ENCODE measurements around the gene AGMO.

- no peak for TF ChIP-seq POLR2AphosphoS5 (IDR thresholded peaks at IDR 0.05; ENCODE audit: low read depth, low read length)
- TF ChIP-seq TAF1 (IDR thresholded peaks at IDR 0.05; ENCODE audit: borderline replicate concordance, low read depth, low read length) = no peak
Measured at GRCh38 chr7:15345216-15345615, 216.6 kb downstream of the AGMO start.
